Stimulated activated CD4-positive, alpha-beta T cell treated with anti-CD3 and anti-CD28 coated beads, Interleukin-12 subunit alpha, Interleukin-12 subunit beta, amount 100 ng/mL, for 24 hours (primary cell): ENCODE results near the gene WDR19.
"Not testable (repeated sequence)": the region's sequence is repeated elsewhere in the genome, so short reads cannot be mapped to it uniquely, and the experiment has no call there.

Experiments used
- DNase-seq, 2 experiments: peaks; one replicate each; pipeline ENCODE4 v3.0.0-alpha.2; 2020; ENCODE audit warnings: low read depth in 2 of 2

The WDR19 gene

GRCh38 chr4:39233114-39233513 lies 50.8 kb downstream of the WDR19 start:
- no peak for DNase-seq

- DNase-seq = no peak
These were observed 51.5 kb downstream of the WDR19 start for GRCh38 chr4:39233783-39234182.

- no peak for DNase-seq
These were observed 52.7 kb downstream of the WDR19 start for GRCh38 chr4:39235021-39235420.

- DNase-seq = no peak
These were observed 53.4 kb downstream of the WDR19 start for GRCh38 chr4:39235696-39236095.

- DNase-seq = no peak
These were observed 54.9 kb downstream of the WDR19 start for GRCh38 chr4:39237179-39237578.

- no peak for DNase-seq
These were observed 61.1 kb downstream of the WDR19 start for GRCh38 chr4:39243462-39243861.

GRCh38 chr4:39255266-39255665 lies 72.9 kb downstream of the WDR19 start:
- no peak for DNase-seq

GRCh38 chr4:39255871-39256270 lies 73.5 kb downstream of the WDR19 start:
- no peak for DNase-seq

GRCh38 chr4:39256436-39256835 lies 74.1 kb downstream of the WDR19 start:
- no peak for DNase-seq

GRCh38 chr4:39259571-39260330 lies 77.4 kb downstream of the WDR19 start:
- DNase-seq = no peak

- DNase-seq = no peak
These were observed 81.6 kb downstream of the WDR19 start for GRCh38 chr4:39263895-39264294.

GRCh38 chr4:39274503-39274902 lies 92.2 kb downstream of the WDR19 start:
- DNase-seq = no peak

GRCh38 chr4:39277661-39278060 lies 95.3 kb downstream of the WDR19 start:
- not testable (repeated sequence) for DNase-seq

GRCh38 chr4:39278476-39278875 lies 96.1 kb downstream of the WDR19 start:
- no peak for DNase-seq

- no peak for DNase-seq
These were observed 97.1 kb downstream of the WDR19 start for GRCh38 chr4:39279416-39279815.

GRCh38 chr4:39280770-39281169 lies 98.4 kb downstream of the WDR19 start:
- DNase-seq = no peak

GRCh38 chr4:39285111-39285795 lies 102.9 kb downstream of the WDR19 start:
- no peak for DNase-seq

- no peak for DNase-seq
These were observed 103.5 kb downstream of the WDR19 start for GRCh38 chr4:39285853-39286252.

- no peak for DNase-seq
These were observed 103.9 kb downstream of the WDR19 start for GRCh38 chr4:39286263-39286662.

GRCh38 chr4:39287223-39287622 lies 104.9 kb downstream of the WDR19 start:
- DNase-seq = no peak

- DNase-seq = no peak
These were observed 109.4 kb downstream of the WDR19 start for GRCh38 chr4:39291686-39292085.

GRCh38 chr4:39292433-39292832 lies 110.1 kb downstream of the WDR19 start:
- not testable (repeated sequence) for DNase-seq

GRCh38 chr4:39295784-39296183 lies 113.5 kb downstream of the WDR19 start:
- DNase-seq = no peak
